ENCODE data around the gene UBTD2.
"Not testable (repeated sequence)": the region's sequence is repeated elsewhere in the genome, so short reads cannot be mapped to it uniquely, and the experiment has no call there.

UBTD2 gene

GRCh38 chr5:172245046-172245445 is 38.5 kb downstream of the UBTD2 start:
- no peak for FAIRE-seq

- no peak for FAIRE-seq
Measured at GRCh38 chr5:172243302-172243701, 40.3 kb downstream of the UBTD2 start.

GRCh38 chr5:172238334-172238733 is 45.2 kb downstream of the UBTD2 start:
- FAIRE-seq, result no peak

- no peak for FAIRE-seq
Measured at GRCh38 chr5:172235827-172236736, 47.5 kb downstream of the UBTD2 start.

- FAIRE-seq, result no peak
Measured at GRCh38 chr5:172235132-172235780, 48.3 kb downstream of the UBTD2 start.

- no peak for FAIRE-seq
Measured at GRCh38 chr5:172234031-172234430, 49.5 kb downstream of the UBTD2 start.

- no peak for FAIRE-seq
Measured at GRCh38 chr5:172229904-172230303, 53.7 kb downstream of the UBTD2 start.

- no peak for FAIRE-seq
Measured at GRCh38 chr5:172224996-172225395, 58.6 kb downstream of the UBTD2 start.

- no peak for FAIRE-seq
Measured at GRCh38 chr5:172223901-172224873, 59.4 kb downstream of the UBTD2 start.

- no peak for FAIRE-seq
Measured at GRCh38 chr5:172219296-172219695, 64.3 kb downstream of the UBTD2 start.

GRCh38 chr5:172216345-172216744 is 67.2 kb downstream of the UBTD2 start:
- no peak for FAIRE-seq

GRCh38 chr5:172213126-172213525 is 70.4 kb downstream of the UBTD2 start:
- FAIRE-seq, result no peak

- no peak for FAIRE-seq
Measured at GRCh38 chr5:172211676-172212075, 71.9 kb downstream of the UBTD2 start.

GRCh38 chr5:172209714-172210113 is 73.8 kb downstream of the UBTD2 start:
- FAIRE-seq, result no peak

GRCh38 chr5:172207511-172207910 is 76.1 kb downstream of the UBTD2 start:
- no peak for FAIRE-seq

GRCh38 chr5:172205984-172206383 is 77.6 kb downstream of the UBTD2 start:
- not testable (repeated sequence) for FAIRE-seq

GRCh38 chr5:172200476-172200875 is 83.1 kb downstream of the UBTD2 start:
- FAIRE-seq, result no peak

- FAIRE-seq, result no peak
Measured at GRCh38 chr5:172199446-172199845, 84.1 kb downstream of the UBTD2 start.

- not testable (repeated sequence) for FAIRE-seq
Measured at GRCh38 chr5:172197775-172198174, 85.8 kb downstream of the UBTD2 start.

- no peak for FAIRE-seq
Measured at GRCh38 chr5:172194985-172195774, 88.4 kb downstream of the UBTD2 start.

- no peak for FAIRE-seq
Measured at GRCh38 chr5:172193872-172194271, 89.7 kb downstream of the UBTD2 start, which contains the start of gene EFCAB9. EFCAB9 (plus strand) TSS chr5:172194172; CDS start chr5:172194173, 1 bp downstream.

GRCh38 chr5:172189693-172190296 is 93.8 kb downstream of the UBTD2 start:
- FAIRE-seq, result no peak

All from G401.6 (cell line).